ENCODE data around the gene TECPR2. TPM values are rescaled to one million over a fixed set of nuclear protein-coding genes. Genes with fewer than 3 reads are reported as not detected.

TECPR2 gene
- total RNA-seq, 1 experiment from 2014 or later: 3.2 TPM

DNA sequence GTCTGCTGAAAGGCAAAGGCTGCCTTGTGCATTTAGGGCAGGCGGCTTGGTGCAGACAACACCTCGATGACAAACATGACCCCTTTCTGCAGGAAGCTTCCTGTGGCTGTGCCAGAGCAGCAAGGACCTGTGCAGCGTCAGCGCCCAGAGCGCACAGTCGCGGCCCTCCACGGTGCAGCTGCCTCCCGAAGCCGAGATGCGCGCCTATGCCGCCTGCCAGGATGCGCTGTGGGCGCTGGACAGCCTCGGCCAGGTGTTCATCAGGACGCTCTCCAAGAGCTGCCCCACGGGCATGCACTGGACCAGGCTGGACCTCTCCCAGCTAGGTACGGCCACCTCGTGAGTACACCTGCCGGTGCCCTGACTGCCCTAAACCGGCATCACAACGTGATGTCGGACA is 89.6 kb downstream of the TECPR2 start:
- DNase-seq (ENCODE audit: extremely low read depth, low read depth): no peak

DNA sequence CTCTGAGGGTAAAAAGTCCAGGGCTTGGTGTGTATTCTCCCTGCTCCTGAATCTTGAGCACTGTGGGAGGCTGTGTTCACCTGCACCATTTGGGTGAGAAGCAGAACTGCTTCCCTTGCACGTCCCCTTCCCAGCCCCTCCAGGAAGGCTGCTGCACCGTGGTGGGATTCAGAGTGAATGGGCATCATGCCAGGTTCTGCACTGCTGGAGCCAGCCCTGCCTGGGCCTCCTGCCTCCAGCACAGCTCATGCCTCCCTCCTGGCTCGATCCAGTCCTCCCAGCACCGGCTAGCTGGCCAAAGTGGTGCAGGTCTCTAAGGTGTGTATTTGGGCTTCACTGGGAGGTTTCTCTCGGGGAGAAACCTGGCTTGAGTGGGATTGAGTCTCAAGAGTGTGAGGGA is 92.0 kb downstream of the TECPR2 start:
- DNase-seq (ENCODE audit: extremely low read depth, low read depth): no peak

DNA sequence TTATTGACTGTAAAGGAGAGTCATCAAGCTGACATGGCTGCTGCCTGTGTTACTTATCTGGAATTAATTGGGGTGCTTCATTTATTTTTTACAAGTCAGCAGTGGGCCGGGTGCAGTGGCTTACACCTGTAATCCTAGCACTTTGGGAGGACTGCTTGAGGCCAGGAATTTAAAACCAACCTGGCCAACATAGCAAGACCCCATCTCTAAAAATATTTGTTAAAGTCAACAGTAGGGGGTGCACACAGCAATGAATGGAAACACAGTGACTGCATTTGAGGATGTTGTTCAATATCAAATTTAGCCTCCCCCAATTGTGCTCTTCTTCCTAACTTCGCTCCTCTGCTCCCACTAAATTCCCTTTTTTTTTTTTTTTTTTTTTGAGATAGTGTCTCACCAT is 94.8 kb downstream of the TECPR2 start:
- DNase-seq (ENCODE audit: extremely low read depth, low read depth): no peak

DNA sequence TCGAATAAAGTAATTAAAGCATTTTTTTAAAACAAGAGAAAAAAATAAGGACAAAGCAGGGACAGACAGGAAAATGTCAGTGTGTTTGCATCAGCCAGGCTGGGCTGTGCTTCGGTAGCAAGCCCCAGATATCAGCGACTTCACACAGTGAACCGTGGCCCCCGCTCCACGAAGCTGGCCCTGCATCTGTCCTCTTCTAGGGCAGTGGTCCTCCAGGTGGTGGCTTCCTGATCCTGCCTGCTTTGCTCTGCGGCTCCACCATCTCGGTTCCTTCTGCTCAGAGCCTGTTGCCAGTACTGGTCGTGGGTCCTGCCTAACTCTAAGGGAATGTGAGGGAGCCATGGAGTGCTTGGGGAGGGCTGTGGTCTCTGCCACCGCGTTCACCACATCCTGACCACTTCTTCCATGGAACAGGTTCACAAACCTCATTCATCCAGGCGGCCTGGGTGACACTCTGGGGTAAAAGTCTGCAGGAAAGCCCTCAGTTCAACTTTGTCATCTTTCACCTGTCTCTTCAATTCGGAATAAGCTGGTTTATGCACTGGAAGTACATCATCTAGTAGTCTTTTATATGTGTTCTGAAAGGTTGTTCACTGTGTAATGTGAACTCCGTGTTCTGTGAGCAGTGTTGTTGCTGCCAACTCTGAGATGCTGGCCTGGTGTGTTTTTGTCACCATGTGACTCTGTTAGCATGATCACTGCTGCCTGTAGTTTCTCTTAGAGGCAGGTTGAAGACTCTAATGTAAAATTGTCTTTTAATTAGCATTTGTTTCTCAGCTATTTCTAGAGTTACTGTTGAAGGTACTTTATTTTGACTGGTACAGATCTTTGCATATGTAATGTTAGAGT is 99.0 kb downstream of the TECPR2 start:
- no peak for DNase-seq (ENCODE audit: extremely low read depth, low read depth)

DNA sequence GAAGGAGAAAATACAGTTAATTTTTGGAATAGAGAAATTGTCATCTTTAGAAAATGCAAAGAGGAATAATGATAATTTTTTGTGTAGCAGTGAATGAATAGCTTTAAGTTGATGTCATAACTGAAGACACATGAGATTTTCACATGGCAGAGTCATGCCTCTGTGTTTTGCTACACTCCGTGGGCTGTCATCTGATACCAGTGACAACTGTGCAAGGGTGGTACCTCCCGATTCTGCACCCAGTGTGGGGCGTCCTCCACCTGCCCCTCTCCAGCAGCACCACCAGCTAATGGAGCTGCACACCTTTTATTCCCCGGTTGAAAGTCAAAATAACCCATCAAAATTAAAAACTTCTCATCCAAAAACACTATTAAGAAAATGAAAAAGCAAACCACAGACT is 99.7 kb downstream of the TECPR2 start:
- no peak for DNase-seq (ENCODE audit: extremely low read depth, low read depth)

DNA sequence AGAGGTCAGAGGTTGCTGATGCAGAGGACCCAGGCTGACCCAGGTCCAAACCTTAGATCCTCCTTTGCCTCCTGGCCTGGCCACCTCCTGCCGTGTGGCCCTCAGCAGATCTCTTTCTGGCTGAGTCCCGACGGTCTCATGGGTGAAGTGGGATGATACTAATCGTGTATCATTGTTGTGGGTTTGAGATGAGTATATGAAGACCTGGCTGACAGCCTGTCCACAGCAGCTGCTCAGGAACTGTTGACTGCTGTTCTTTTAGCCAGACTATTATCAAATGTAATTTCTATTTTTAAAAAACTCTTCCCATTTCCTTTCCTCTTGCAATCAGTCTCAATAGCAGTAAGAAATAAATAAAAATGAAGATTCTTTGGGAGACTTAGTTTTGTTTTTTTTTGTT is 101.3 kb downstream of the TECPR2 start:
- DNase-seq (ENCODE audit: extremely low read depth, low read depth): no peak

DNA sequence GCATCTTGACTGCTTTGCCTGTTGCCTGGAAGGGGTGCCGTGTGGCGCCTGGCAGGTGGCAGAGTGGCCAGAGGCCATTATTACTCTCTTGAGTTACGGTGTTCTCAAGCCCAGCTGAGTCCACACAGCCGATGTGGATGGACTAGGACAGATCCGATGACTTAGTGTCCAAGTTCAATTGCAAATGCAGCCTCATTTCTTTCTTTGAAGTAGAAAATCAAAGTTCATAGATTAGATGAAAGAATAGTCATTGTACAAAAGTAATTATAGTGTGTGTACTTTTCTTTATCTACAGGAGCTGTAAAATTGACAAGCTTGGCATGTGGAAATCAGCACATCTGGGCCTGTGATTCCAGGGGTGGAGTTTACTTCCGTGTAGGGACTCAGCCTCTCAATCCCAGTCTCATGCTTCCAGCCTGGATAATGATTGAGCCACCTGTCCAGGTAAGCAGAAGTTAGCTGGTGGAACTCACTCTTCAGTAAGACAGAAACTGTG is 102.2 kb downstream of the TECPR2 start:
- DNase-seq (ENCODE audit: extremely low read depth, low read depth): no peak

DNA sequence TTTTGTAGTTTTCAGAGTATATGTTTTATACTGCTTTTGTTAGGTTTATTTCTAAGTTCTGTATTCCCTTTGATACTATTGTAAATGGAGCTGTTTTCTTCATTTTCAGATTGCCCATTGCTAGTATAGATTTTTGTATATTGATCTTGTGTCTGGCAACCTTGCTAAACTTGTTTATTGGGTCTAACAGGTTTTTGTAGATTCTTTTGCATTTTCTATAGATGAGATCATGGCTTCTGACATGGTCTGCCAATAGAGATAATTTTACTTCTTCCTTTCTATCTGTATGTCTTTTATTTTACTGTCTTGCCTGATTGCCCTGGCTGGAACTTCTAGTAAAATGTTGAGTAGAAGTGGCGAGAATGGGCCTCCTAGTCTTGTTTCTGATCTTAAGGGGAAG is 106.5 kb downstream of the TECPR2 start:
- DNase-seq (ENCODE audit: extremely low read depth, low read depth): no peak

DNA sequence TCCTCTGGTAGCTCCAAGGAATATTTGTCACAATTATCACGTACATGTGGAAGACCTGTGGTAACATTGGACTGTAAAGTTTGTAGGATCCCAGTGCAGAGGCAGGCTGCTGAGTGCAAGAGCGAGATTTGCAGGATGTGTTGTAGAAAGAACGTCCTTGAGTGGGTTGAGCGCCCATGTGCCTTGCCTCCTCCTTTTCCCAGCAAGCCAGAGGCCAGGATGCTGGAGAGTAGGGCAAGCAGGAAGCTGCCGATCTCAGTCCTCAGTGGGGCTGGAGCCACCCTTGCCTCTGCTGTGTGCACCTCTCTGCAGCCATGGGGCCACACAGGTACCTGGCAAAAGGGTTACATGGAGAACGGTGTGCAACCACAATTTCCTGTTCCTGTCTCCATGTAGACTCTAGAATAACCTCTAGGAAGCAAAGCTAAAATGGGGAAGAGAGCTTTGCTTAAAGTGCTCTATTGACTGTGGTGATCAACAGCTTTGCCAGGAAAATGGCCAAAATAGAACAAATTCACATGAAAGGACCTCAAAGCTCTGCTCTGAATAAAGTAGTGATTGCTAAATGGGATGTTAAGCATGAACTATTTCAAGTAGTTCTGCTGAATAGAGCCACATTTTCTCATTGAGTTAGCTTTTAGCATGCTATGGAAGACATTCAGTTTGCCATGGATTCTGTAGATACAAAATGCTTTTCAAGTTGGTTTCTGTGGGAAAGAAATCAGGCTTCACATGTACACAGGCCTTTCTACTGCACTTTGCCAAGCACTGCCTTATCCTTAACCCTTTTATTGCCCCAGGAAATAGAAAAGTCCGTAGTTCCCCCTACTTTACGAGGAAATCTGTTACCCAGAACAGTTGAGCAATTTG is 109.4 kb downstream of the TECPR2 start:
- DNase-seq (ENCODE audit: extremely low read depth, low read depth): no peak

DNA sequence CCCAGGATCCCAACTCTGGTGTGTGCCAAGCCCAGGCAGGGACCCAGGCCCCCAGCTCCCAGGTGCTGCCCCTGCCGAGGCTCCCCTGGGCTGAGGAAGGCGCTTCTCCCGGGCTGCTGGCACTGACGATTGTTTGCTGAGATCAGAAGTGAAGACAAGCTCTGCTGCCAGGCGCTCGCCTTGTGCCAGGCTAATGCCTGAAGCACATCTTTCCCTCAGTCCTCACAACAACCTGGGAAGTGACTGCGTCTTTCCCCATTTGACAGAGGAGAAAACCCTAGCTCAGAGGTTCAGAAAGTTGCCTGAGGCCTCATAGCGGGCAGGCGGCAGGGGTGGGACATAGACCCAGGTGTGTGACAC is 110.0 kb downstream of the TECPR2 start:
- DNase-seq (ENCODE audit: extremely low read depth, low read depth): no peak

DNA sequence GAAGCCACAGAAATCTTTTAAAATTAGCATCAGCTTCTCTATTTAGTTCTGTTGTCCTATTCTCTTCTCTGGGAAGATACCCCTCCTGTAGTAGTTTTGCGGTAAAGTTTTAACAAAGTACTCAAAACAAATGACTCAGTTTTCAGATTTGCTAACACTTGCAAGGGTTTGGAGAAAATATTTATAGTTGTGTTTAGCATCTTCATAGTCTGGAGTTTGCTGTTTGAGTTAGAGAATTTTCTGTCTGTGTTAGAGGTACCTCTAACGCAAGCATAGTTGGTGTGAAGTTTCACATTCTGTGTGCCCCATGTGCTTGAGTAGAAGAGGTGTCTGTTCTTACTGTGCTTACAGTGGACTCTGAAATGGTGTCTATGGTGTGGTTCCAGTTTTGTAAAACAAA is 110.8 kb downstream of the TECPR2 start:
- DNase-seq (ENCODE audit: extremely low read depth, low read depth): no peak

DNA sequence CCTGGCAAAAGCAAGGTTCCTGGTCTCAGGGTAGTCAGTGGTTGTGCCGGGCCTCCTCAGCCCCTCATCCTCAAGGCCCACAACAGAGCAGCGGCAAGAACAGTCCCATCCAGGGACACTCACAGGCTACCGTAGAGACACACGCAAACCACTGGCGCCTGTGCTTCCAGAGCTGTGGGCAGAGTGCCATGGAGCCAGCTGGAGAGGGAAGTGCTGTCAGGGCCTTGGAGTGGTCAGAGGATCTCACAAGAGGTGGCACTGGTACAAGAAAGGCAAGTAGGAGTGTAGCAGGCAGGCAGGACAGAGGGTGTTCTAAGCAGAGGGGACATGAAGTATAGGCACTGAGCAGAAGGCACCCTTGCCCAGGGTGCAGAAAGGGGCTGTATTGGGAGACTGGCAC is 112.2 kb downstream of the TECPR2 start:
- DNase-seq (ENCODE audit: extremely low read depth, low read depth): no peak

DNA sequence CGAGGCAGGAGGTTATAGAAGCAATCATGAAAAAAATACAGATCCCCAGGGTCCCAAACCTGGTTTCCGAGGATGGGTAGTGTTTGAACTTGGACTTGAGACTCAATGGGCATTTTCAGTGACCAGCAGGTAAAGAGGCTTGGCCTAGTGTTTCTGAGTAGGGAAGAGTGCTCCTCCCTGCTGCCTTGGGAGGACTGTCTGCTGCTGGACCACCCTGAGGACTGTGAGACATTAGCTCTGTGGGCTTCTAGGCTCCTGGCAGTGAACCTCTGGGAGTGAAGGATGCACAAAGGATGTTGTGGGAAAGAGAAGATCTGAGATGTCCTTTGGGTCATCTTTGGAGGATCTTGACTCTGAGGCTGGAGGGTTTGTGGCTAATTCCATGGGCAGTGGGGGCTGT is 116.4 kb downstream of the TECPR2 start:
- DNase-seq (ENCODE audit: extremely low read depth, low read depth): no peak

DNA sequence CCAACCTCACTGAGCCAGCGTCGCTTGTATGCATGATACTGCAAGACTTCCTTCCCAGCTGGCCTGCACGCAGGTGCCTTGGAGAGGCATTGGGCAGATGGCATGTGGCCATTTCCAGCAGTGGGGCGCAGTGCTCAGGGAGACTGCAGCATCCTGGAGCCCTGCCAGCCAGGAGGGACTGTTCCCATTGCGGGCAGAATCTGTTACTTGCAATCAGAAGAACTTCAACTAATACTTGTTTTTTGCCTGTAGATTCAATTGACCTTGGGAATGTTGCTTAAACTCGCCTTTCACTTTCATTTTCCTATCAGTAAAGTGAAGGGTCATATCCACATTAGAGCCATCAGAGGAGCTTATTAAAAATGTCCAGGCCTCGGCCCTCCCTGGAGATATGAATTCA is 117.0 kb downstream of the TECPR2 start:
- DNase-seq (ENCODE audit: extremely low read depth, low read depth): no peak

DNA sequence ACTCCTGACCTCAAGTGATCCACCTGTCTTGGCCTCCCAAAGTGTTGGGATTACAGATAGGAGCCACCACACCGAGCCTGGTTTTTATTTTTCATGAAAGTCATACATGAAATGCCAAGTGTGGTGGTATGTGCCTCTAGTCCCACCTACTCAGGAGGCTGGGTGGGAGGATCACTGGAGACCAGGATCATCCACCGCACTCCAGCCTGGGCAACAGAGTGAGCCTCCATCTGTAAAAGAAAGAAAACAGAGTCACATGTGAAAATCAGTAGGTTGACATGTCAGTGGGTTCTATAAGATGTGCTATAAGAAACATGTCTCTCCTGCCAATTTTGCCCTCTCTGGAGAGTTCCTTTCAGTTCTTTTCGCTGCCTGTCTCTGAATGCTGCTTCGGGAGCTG is 118.6 kb downstream of the TECPR2 start:
- DNase-seq (ENCODE audit: extremely low read depth, low read depth): no peak

DNA sequence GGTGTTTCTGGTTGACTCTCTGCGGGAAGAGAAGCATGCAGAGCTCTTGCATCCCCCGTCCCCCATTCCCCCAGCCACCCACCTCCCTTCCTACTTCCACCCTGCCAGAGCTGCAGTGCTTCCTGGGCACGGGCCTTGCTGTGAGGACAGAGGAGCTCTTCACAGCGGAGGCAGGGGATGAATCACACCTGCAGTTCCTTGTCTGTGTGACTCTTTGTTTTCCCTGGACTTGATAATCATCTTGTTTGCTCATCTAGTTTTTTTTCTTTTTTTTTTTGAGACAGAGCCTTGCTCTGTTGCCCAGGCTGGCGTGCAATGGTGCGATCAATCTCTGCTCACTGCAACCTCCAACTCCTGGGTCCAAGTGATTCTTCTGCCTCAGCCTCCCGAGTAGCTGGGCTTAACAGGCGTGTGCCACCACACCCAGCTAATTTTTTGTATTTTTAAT is 119.1 kb downstream of the TECPR2 start:
- DNase-seq (ENCODE audit: extremely low read depth, low read depth): no peak

DNA sequence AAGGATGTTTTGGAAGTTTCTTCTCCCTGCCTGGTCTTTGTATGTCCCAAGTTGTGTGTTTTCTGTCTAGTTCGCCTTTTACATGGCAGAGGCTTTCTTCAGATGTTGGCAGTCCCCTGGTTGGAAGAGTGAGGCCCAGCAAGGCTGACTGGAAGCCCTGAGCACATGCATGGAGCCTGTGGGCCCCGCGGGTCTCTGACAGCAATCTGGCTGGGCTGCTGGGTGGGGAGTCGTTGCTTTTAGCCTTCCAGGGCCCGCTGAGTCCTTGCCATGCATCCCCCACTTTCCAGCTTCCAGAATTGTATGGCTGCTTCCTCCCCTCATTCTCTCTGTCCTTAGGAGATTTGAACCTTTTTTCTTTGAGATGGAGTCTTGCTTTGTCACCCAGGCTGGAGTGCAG is 121.6 kb downstream of the TECPR2 start:
- DNase-seq (ENCODE audit: extremely low read depth, low read depth): no peak

DNA sequence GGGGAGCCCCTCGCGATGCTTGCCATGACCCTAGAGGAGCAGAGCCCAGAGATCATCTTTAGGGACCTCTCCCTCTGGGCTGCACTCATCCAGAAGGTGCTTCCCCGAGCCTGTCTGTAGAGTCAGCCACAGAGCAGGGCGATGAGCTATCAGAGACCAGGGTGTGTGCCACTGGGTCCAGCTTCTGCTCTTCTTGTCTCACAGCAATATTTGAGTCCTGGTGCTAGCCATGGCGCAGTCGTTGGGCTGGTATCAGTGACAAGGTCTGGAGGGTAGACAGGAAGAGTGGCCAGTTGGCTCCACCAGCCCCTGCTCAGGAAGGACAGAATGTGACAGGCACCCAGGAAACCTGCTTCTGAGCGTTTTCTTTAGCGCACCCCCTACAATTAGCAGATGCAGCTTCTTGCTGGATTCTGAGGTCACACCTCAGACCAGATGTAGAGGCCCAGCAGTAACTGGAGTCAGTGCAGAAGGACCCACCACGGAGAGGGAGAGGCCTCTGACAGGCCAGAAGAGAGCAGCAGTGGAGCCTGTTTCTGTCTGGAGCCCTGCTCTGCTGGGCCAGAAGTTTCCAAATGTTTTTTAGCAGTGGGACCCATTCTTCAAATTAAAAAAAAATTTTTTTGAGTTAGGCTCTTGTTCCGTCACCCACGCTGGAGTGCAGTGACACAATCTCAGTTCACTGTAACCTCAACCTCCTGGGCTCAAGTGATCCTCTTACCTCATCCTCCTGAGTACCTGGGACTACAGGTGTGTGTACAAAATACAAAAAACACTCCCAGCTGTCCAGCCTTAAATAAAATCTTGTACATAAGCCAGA is 123.2 kb downstream of the TECPR2 start:
- no peak for DNase-seq (ENCODE audit: extremely low read depth, low read depth)

DNA sequence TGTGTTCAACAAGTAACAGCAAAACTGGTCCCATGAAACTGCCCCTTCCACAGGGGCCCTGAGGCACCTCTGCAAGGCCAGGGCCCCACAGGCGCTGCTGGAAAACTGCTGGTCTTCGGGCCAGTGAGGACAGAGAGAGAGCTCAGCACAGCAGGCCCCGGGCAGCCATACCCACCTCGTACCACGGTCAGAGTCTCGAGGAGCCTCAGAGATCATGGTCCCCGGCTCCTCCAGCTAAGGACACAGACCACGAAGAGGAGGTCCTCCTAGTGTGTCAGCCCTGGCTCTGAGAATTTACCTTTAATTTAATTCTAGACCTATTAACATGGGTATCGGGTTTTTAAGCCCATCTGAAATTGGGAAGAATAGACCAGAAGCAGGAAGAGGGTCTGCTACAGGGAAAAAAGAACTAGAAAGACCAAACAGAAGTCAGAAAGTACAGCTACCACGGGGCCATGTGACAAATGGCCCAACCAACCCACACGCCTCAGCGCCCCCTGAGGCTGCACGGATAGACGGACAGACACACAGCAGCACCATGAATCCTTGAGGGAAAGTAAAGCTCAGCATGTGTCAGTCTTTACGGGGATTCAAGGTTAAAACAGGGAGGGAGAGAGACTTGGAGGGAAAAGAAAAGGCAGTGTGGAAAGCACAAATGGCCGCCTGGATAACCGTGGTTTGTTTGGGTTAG is 123.9 kb downstream of the TECPR2 start:
- no peak for DNase-seq (ENCODE audit: extremely low read depth, low read depth)

DNA sequence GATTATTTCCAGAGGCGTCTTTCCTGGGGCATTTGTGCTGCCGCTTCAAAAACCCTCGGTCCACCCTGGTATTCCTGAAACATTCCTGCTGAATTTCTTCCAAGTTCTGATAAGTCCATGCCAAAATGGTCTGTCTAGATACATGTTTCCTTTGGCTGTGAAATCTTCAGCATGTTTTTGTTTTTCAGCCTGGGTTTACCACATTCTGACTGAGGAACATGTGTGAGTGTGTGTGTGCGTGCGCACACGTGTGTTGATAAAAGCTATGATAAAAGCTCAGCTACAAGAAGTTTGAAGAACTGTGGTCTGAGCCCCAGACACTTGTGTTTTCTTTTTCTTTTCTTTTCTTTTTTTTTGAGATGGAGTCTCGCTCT is 124.5 kb downstream of the TECPR2 start:
- no peak for DNase-seq (ENCODE audit: extremely low read depth, low read depth)

Measured in NCI-H460 (cell line).